ENCODE results near the gene EMCN. TPM values are rescaled to one million over a fixed set of nuclear protein-coding genes. Genes with fewer than 3 reads are reported as not detected.

The EMCN gene, protein sequence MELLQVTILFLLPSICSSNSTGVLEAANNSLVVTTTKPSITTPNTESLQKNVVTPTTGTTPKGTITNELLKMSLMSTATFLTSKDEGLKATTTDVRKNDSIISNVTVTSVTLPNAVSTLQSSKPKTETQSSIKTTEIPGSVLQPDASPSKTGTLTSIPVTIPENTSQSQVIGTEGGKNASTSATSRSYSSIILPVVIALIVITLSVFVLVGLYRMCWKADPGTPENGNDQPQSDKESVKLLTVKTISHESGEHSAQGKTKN
- total RNA-seq (10 to 100 TPM; 21.3 to 52.6 (median 31.5) TPM), polyA plus RNA-seq (10 to 100 TPM; 14.9 to 15.3 TPM)
- long read RNA-seq, donor 1, full-length matches to known transcripts: 20 of 27 reads
- long read RNA-seq, donor 1, partial matches to known transcripts: 2 of 27 reads
- long read RNA-seq, donor 1, other reads (novel, unspliced or antisense): 5 of 27 reads
- long read RNA-seq, donor 2, full-length matches to known transcripts: 103 of 131 reads
- long read RNA-seq, donor 2, partial matches to known transcripts: 14 of 131 reads
- long read RNA-seq, donor 2, other reads (novel, unspliced or antisense): 14 of 131 reads
- long read RNA-seq, donor 3, full-length matches to known transcripts: 10 of 13 reads
- long read RNA-seq, donor 3, partial matches to known transcripts: 1 of 13 reads
- long read RNA-seq, donor 3, other reads (novel, unspliced or antisense): 2 of 13 reads

DNA sequence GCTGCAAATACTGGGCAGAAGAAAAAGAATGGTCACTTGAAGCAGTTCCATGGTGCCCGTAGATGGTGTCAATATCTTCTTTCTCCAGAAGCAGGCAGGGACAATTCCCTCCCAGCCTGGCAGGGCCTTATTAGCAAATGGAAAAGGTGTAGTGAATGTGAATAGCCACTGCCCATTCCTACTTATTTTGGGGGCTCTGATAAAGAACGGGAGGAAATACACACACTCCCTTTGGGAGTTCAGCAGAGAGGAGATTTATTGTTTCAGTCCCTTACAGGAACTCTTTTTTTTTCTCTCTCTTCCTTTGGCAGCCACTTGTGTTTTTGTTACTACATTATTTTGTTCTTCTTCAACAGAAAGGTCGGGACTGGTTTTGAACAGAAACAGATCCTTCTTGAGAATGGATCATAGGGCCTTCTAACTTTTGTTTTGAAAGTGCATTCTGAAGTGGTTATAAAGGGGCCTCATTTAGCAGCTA lies at the start of gene EMCN:
Gene EMCN (minus strand): TSS at position 159 of the 478 bp plus-strand sequence. CDS start 108 bp downstream, at position 51.
- H3K9me3 ChIP-seq: no peaks in the 10 kb centered on the region
- peak in 1 of 2 donors; percentile 48 for TF ChIP-seq POLR2A (IDR thresholded peaks at IDR 0.05)
- TF ChIP-seq, protein P1, sequence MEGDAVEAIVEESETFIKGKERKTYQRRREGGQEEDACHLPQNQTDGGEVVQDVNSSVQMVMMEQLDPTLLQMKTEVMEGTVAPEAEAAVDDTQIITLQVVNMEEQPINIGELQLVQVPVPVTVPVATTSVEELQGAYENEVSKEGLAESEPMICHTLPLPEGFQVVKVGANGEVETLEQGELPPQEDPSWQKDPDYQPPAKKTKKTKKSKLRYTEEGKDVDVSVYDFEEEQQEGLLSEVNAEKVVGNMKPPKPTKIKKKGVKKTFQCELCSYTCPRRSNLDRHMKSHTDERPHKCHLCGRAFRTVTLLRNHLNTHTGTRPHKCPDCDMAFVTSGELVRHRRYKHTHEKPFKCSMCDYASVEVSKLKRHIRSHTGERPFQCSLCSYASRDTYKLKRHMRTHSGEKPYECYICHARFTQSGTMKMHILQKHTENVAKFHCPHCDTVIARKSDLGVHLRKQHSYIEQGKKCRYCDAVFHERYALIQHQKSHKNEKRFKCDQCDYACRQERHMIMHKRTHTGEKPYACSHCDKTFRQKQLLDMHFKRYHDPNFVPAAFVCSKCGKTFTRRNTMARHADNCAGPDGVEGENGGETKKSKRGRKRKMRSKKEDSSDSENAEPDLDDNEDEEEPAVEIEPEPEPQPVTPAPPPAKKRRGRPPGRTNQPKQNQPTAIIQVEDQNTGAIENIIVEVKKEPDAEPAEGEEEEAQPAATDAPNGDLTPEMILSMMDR (IDR thresholded peaks at IDR 0.05): no peak
- ATAC-seq (peak; percentile 67 to 93 (median 84)), DNase-seq (peak in 3 of 5 donors; percentile 18 to 52 (median 24))
- H3K4me1 ChIP-seq: peaks cover 0 to 14% (median 0%) of the 10 kb centered on the region in 12 donors
- intact Hi-C loops (cut with DNase I): loop anchor here in 6 of 10 donors (1.0 to 10.0 kb wide), 7 partner anchors 96 to 219 kb away; no protein-coding TSS in a partner anchor
- H3K27me3 ChIP-seq: no peaks in the 10 kb centered on the region
- H3K4me3 ChIP-seq: peak within 1 kb of the TSS; percentile 0 to 65 (median 52)
- 28 to 40% (median 35%) methylated on average over 3 of the region's 3 CpGs for WGBS, 4 donors
- H3K27ac ChIP-seq: peak within 1 kb of the TSS; percentile 36 to 87 (median 77)
- no peaks in the 10 kb centered on the region for H3K36me3 ChIP-seq

DNA sequence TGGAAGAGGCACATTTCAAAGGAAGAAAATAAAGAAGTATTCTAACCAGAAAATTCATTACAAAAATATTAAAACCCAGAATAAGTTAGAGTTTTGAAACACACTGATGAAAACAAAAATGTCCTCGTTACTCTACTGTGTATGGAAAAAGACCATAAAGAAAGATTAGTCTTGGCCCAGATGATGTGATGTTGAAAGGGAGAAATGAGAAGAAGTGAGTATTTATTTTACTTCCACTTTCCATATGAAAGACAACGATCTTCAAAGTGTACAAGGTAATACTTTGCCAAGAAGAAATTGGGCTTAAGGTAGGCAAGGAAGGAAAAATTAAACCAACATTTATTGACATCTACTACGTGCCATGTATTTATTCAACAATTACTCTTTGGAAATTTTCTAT lies 48.6 kb upstream of the EMCN start:
- WGBS, 4 donors: 76 to 86% (median 84%) methylated on average over 3 of the region's 3 CpGs
- peaks cover 0 to 11% (median 0%) of the 10 kb centered on the region in 12 donors for H3K9me3 ChIP-seq
- H3K36me3 ChIP-seq: no peaks in the 10 kb centered on the region
- ATAC-seq (no peak), DNase-seq (no peak)
- no peaks in the 10 kb centered on the region for H3K4me1 ChIP-seq
- no peak overlapping the region for H3K4me3 ChIP-seq
- intact Hi-C loops (cut with DNase I): no loop called here
- no peak overlapping the region for H3K27ac ChIP-seq
- TF ChIP-seq, protein P1 (IDR thresholded peaks at IDR 0.05): no peak
- no peak for TF ChIP-seq POLR2A (IDR thresholded peaks at IDR 0.05)
- no peaks in the 10 kb centered on the region for H3K27me3 ChIP-seq

DNA sequence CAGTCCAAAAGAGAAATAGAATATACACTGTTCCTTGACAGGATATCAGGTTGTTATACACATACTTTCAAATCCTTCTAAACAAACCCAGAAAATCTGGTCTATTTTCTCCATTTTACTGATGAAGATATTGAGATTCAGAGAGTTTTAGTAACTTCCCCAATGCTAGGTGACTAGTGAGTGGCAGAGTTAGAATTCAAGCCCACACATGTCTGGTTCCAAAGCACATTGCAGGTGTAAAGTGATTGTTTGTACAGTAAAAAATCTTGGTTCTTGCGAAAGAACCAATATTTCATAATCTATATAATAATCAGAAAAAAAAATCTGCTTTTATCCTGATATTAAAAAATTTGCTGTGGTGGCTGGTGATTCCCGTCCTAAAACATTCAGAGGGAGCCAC lies 39.5 kb upstream of the EMCN start:
- Histone ChIP-seq H3K9me3 (peaks cover 0 to 14% (median 2%) of the 10 kb centered on the region in 12 donors), H3K27me3 (no peaks in the 10 kb centered on the region), H3K4me3 (no peak overlapping the region), H3K4me1 (peaks cover 0 to 6% (median 0%) of the 10 kb centered on the region in 12 donors), H3K36me3 (no peaks in the 10 kb centered on the region), H3K27ac (no peak overlapping the region)
- ATAC-seq: no peak
- intact Hi-C loops (cut with DNase I): no loop called here
- no peak for DNase-seq
- WGBS, 4 donors: 86 to 97% (median 92%) methylated on average over 2 of the region's 2 CpGs
- TF ChIP-seq, protein P1 (IDR thresholded peaks at IDR 0.05): no peak
- TF ChIP-seq POLR2A (IDR thresholded peaks at IDR 0.05): no peak
